OCI-LY1 (cell line): ENCODE data around the gene ORMDL3.

Experiments
- H2AFZ ChIP-seq: fragments of 200-600 bp; sonication (generic), shearing (Covaris generic); 2 replicates; pipeline ENCODE4 v1.6.0; 2014; ENCODE audit warnings: antibody characterized with exemption, mild to moderate bottlenecking, low read length
- H3F3A ChIP-seq: fragments of 200-600 bp; sonication (generic), shearing (Covaris generic); 2 replicates; pipeline ENCODE4 v1.6.0; 2014; ENCODE audit warnings: mild to moderate bottlenecking, antibody characterized with exemption, low read length, moderate library complexity; ENCODE audit not compliant: insufficient read depth
- H3K27ac ChIP-seq: fragments of 200-600 bp; sonication (generic); 2 replicates; pipeline ENCODE4 v1.5.1; 2014; ENCODE audit warnings: low read length, mixed run types, mild to moderate bottlenecking, low read depth; ENCODE audit not compliant: poor library complexity, severe bottlenecking
- H3K27me3 ChIP-seq: fragments of 200-600 bp; sonication (generic); 2 replicates; pipeline ENCODE4 v1.6.0; 2014; ENCODE audit warnings: antibody characterized with exemption, mild to moderate bottlenecking, low read length, moderate library complexity; ENCODE audit not compliant: insufficient read depth
- H3K36me3 ChIP-seq: fragments of 200-600 bp; sonication (generic); 2 replicates; pipeline ENCODE4 v1.6.1; 2014; ENCODE audit warnings: mild to moderate bottlenecking, antibody characterized with exemption, low read length, moderate library complexity, mixed read lengths; ENCODE audit not compliant: insufficient read depth
- H3K4me1 ChIP-seq: fragments of 200-600 bp; sonication (generic); 2 replicates; pipeline ENCODE4 v1.5.1; 2014; ENCODE audit warnings: mild to moderate bottlenecking, low read length, moderate library complexity; ENCODE audit not compliant: insufficient read depth, severe bottlenecking
- H3K4me2 ChIP-seq: fragments of 200-600 bp; sonication (generic), shearing (Covaris generic); 2 replicates; pipeline ENCODE4 v1.6.1; 2014; ENCODE audit warnings: low read length
- H3K4me3 ChIP-seq: fragments of 200-600 bp; sonication (generic); 2 replicates; pipeline ENCODE4 v1.5.1; 2014; ENCODE audit warnings: low read length, low read depth, mild to moderate bottlenecking, mixed read lengths; ENCODE audit not compliant: poor library complexity, severe bottlenecking
- H3K79me2 ChIP-seq: fragments of 200-600 bp; shearing (Covaris generic); 2 replicates; pipeline ENCODE4 v1.6.1; 2016; ENCODE audit warnings: mixed run types, low read length, mixed read lengths; ENCODE audit not compliant: insufficient read depth
- H3K9ac ChIP-seq: fragments of 200-600 bp; sonication (generic), shearing (Covaris generic); 2 replicates; pipeline ENCODE4 v1.6.1; 2014; ENCODE audit warnings: mild to moderate bottlenecking, low read length, mixed read lengths
- H3K9me2 ChIP-seq: fragments of 200-600 bp; sonication (generic), shearing (Covaris generic); 2 replicates; pipeline ENCODE4 v1.6.1; 2014; ENCODE audit warnings: low read depth, mild to moderate bottlenecking, low read length, mixed read lengths
- H3K9me3 ChIP-seq: fragments of 200-600 bp; shearing (Covaris generic); 2 replicates; pipeline ENCODE4 v1.6.1; 2014; ENCODE audit warnings: low read length, mixed read lengths
- H4K20me1 ChIP-seq: fragments of 200-600 bp; sonication (generic), shearing (Covaris generic); 2 replicates; pipeline ENCODE4 v1.6.0; 2016; ENCODE audit warnings: mild to moderate bottlenecking, low read length; ENCODE audit not compliant: insufficient read depth
- EZH2 ChIP-seq: fragments of 200-600 bp; sonication (generic), shearing (Covaris generic); IDR thresholded peaks from 2 replicates; pipeline ENCODE4 v1.8.0; 2017; ENCODE audit warnings: borderline replicate concordance, mixed run types, mild to moderate bottlenecking, antibody characterized with exemption, low read length, moderate library complexity, mixed read lengths
- TF ChIP-seq, protein P1 (sequence below): fragments of 200-600 bp; sonication (generic), shearing (Covaris generic); IDR thresholded peaks from 2 replicates; pipeline ENCODE4 v1.5.1; 2017; ENCODE audit warnings: mild to moderate bottlenecking, antibody characterized with exemption, low read length, moderate library complexity, mixed read lengths

ORMDL3 gene

DNA sequence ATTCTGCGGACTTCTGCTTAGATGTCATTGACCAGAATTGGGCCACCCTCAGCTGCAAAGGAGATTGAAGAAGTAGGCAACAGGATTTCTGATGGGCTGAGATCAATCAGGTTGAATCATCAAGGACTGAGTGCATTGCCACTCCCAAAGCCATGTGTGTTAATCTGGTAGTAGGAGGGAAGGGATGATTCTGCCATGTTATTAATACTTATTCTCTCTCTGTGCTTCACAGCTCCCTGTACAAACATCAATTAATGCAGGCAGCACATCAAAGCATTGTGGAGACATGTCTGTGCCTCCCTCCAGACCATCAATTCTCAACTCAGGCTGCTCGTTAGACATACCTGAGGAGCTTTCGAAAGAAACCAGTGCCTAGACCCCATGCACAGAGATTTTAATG, 11.7 kb upstream of the ORMDL3 start:
- no peaks in the 10 kb centered on the region for H3K79me2 ChIP-seq
- peak overlapping the region; percentile 11 for H3K27ac ChIP-seq
- no peaks in the 10 kb centered on the region for H3K27me3 ChIP-seq
- TF ChIP-seq, protein P1, sequence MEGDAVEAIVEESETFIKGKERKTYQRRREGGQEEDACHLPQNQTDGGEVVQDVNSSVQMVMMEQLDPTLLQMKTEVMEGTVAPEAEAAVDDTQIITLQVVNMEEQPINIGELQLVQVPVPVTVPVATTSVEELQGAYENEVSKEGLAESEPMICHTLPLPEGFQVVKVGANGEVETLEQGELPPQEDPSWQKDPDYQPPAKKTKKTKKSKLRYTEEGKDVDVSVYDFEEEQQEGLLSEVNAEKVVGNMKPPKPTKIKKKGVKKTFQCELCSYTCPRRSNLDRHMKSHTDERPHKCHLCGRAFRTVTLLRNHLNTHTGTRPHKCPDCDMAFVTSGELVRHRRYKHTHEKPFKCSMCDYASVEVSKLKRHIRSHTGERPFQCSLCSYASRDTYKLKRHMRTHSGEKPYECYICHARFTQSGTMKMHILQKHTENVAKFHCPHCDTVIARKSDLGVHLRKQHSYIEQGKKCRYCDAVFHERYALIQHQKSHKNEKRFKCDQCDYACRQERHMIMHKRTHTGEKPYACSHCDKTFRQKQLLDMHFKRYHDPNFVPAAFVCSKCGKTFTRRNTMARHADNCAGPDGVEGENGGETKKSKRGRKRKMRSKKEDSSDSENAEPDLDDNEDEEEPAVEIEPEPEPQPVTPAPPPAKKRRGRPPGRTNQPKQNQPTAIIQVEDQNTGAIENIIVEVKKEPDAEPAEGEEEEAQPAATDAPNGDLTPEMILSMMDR: no peak
- no peak for TF ChIP-seq EZH2
- H2AFZ ChIP-seq: no peak overlapping the region
- H3F3A ChIP-seq: no peaks in the 10 kb centered on the region
- H3K4me3 ChIP-seq: no peak overlapping the region
- H3K9me2 ChIP-seq: no peaks in the 10 kb centered on the region
- no peaks in the 10 kb centered on the region for H3K36me3 ChIP-seq
- peaks cover 35% of the 10 kb centered on the region for H3K4me1 ChIP-seq
- 0 out of 2 replicates have a peak overlapping the region, but pooled peaks have one; percentile 13 for H3K4me2 ChIP-seq
- no peaks in the 10 kb centered on the region for H3K9me3 ChIP-seq
- H3K9ac ChIP-seq: no peak overlapping the region
- no peaks in the 10 kb centered on the region for H4K20me1 ChIP-seq

GRCh38 chr17:39938140-39938869, 10.9 kb upstream of the ORMDL3 start:
- H3K4me1 ChIP-seq: peaks cover 40% of the 10 kb centered on the region
- H3K4me3 ChIP-seq: no peak overlapping the region
- no peaks in the 10 kb centered on the region for H3K79me2 ChIP-seq
- TF ChIP-seq, protein P1: peak; percentile 26; the same call in 1 of the 2 replicates
- no peak for TF ChIP-seq EZH2
- H4K20me1 ChIP-seq: no peaks in the 10 kb centered on the region
- H3K4me2 ChIP-seq: no peak overlapping the region
- no peak overlapping the region for H2AFZ ChIP-seq
- H3K27ac ChIP-seq: peak overlapping the region; percentile 59
- H3K9me2 ChIP-seq: no peaks in the 10 kb centered on the region
- no peaks in the 10 kb centered on the region for H3K36me3 ChIP-seq
- H3K9me3 ChIP-seq: no peaks in the 10 kb centered on the region
- H3K27me3 ChIP-seq: no peaks in the 10 kb centered on the region
- H3K9ac ChIP-seq: no peak overlapping the region
- no peaks in the 10 kb centered on the region for H3F3A ChIP-seq

GRCh38 chr17:39937447-39937846, 10.0 kb upstream of the ORMDL3 start:
- no peak overlapping the region for H3K4me3 ChIP-seq
- no peak overlapping the region for H2AFZ ChIP-seq
- H3K9me2 ChIP-seq: no peaks in the 10 kb centered on the region
- TF ChIP-seq, protein P1: no peak
- no peak for TF ChIP-seq EZH2
- no peaks in the 10 kb centered on the region for H3K9me3 ChIP-seq
- H4K20me1 ChIP-seq: no peaks in the 10 kb centered on the region
- H3F3A ChIP-seq: no peaks in the 10 kb centered on the region
- H3K4me2 ChIP-seq: no peak overlapping the region
- no peaks in the 10 kb centered on the region for H3K36me3 ChIP-seq
- no peaks in the 10 kb centered on the region for H3K79me2 ChIP-seq
- peak overlapping the region; percentile 59 for H3K27ac ChIP-seq
- no peak overlapping the region for H3K9ac ChIP-seq
- no peaks in the 10 kb centered on the region for H3K27me3 ChIP-seq
- H3K4me1 ChIP-seq: peaks cover 40% of the 10 kb centered on the region
